Dendritic cell treated with granulocyte-macrophage colony-stimulating factor and Interleukin-4, amounts not matched to agents 40 ng/mL and 50 ng/mL, for 4 days (primary cell): ENCODE data around the gene KCTD14.
A peak's percentile ranks its signal among the peaks of the same experiment; 100 is the strongest.
"Not testable (repeated sequence)": the region's sequence is repeated elsewhere in the genome, so short reads cannot be mapped to it uniquely, and the experiment has no call there.

Source experiments
- H3K27ac Mint-ChIP-seq: one replicate; pipeline ENCODE4 v1.8.0; 2022; ENCODE audit warnings: mild to moderate bottlenecking, mixed read lengths
- H3K27me3 Mint-ChIP-seq: one replicate; pipeline ENCODE4 v1.8.0; 2022; ENCODE audit warnings: mild to moderate bottlenecking, mixed read lengths
- H3K36me3 Mint-ChIP-seq: one replicate; pipeline ENCODE4 v1.8.0; 2022; ENCODE audit warnings: low read depth, mixed read lengths
- H3K4me1 Mint-ChIP-seq: one replicate; pipeline ENCODE4 v1.8.0; 2022; ENCODE audit warnings: low read depth, mixed read lengths
- H3K4me3 Mint-ChIP-seq: one replicate; pipeline ENCODE4 v1.8.0; 2022; ENCODE audit warnings: mild to moderate bottlenecking, moderate library complexity, mixed read lengths
- H3K9me3 Mint-ChIP-seq: one replicate; pipeline ENCODE4 v1.8.0; 2022; ENCODE audit warnings: mixed read lengths
- intact Hi-C: fragments of 100-400 bp; cut with micrococcal nuclease; formaldehyde crosslinking; loops from one replicate; pipeline ENCODE4 v1.15.0; 2022

Gene KCTD14

DNA sequence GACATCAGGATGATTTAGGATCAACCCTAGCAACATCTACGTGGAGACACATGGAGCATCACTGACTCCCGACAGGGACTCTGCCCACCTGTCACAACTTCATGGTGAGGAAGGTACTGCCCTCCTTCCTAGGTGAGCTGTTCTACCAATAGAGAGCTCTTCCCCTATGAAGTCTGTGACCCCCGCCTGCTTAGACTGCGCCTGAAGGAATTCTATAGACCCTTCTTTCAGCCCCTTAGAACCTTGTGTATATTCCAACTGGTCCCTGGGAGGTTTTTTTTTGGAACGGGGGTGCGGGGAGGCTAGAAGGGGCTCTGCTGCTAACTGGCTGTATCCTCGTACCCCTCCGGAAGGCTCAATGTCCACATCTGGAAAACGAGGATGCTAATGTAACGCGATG is 29.2 kb downstream of the KCTD14 start:
- intact Hi-C loops = loop anchor here (2.0 to 10.0 kb wide), 2 partner anchors 173 to 359 kb away; partner anchors contain the start of genes AAMDC, CLNS1A and RSF1
- H3K27ac Mint-ChIP-seq = peak overlapping the region; percentile 87
- peaks cover 29% of the 10 kb centered on the region for H3K4me1 Mint-ChIP-seq
- no peaks in the 10 kb centered on the region for H3K27me3 Mint-ChIP-seq
- H3K36me3 Mint-ChIP-seq = peaks cover 22% of the 10 kb centered on the region
- H3K4me3 Mint-ChIP-seq = peak overlapping the region; percentile 79
- no peaks in the 10 kb centered on the region for H3K9me3 Mint-ChIP-seq

- no peak overlapping the region for H3K27ac Mint-ChIP-seq
- H3K27me3 Mint-ChIP-seq = no peaks in the 10 kb centered on the region
- no peak overlapping the region for H3K4me3 Mint-ChIP-seq
- peaks cover 29% of the 10 kb centered on the region for H3K4me1 Mint-ChIP-seq
- H3K9me3 Mint-ChIP-seq = no peaks in the 10 kb centered on the region
- peaks cover 51% of the 10 kb centered on the region for H3K36me3 Mint-ChIP-seq
- intact Hi-C loops = loop anchor here (10.0 kb wide), 1 partner anchor 356 kb away; the partner anchor contains the start of gene CLNS1A
Measured at GRCh38 chr11:77990981-77991380, 32.1 kb downstream of the KCTD14 start.

DNA sequence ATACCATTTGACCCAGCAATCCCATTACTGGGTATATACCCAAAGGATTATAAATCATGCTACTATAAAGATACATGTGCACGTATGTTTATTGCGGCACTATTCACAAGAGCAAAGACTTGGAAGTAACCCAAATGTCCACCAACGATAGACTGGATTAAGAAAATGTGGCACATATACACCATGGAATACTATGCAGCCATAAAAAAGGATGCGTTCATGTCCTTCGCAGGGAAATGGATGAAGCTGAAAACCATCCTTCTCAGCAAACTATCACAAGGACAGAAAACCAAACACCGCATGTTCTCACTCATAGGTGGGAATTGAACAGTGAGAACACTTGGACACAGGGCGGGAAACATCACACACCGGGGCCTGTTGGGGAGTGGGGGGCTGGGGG is 36.6 kb downstream of the KCTD14 start:
- H3K4me3 Mint-ChIP-seq, H3K4me1 Mint-ChIP-seq, H3K27me3 Mint-ChIP-seq, H3K9me3 Mint-ChIP-seq, intact Hi-C loops, H3K27ac Mint-ChIP-seq: not testable (repeated sequence)
- H3K36me3 Mint-ChIP-seq = peaks cover 90% of the 10 kb centered on the region

- no peak overlapping the region for H3K4me3 Mint-ChIP-seq
- H3K36me3 Mint-ChIP-seq = peaks cover 80% of the 10 kb centered on the region
- no peaks in the 10 kb centered on the region for H3K9me3 Mint-ChIP-seq
- H3K27me3 Mint-ChIP-seq = no peaks in the 10 kb centered on the region
- no peaks in the 10 kb centered on the region for H3K4me1 Mint-ChIP-seq
- intact Hi-C loops = no loop called here
- no peak overlapping the region for H3K27ac Mint-ChIP-seq
Measured at GRCh38 chr11:77981346-77981947, 41.6 kb downstream of the KCTD14 start.

- Mint-ChIP-seq H3K4me3 (no peak overlapping the region), H3K27ac (no peak overlapping the region), H3K36me3 (peaks cover 50% of the 10 kb centered on the region), H3K9me3 (no peaks in the 10 kb centered on the region), H3K27me3 (no peaks in the 10 kb centered on the region), H3K4me1 (peaks cover 4% of the 10 kb centered on the region)
- intact Hi-C loops = no loop called here
Measured at GRCh38 chr11:77968337-77968736, 54.7 kb downstream of the KCTD14 start.

DNA sequence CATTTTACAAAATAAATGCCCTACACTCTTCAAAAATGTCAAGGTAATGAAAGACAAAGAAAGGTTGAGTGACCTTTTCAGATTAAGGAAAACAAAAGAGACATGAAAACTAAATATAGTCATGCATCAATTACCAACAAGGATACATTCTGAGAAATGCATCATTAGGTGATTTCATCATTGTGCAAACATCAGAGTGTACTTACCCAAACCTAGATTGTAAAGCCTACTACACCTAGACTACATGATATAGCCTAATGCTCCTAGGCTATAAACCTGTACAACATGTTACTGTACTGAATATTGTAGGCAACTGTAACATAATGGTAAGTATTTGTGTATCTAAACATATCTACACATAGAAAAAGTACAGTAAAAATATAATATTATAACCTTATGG is 55.3 kb downstream of the KCTD14 start:
- H3K27ac Mint-ChIP-seq = no peak overlapping the region
- no peaks in the 10 kb centered on the region for H3K9me3 Mint-ChIP-seq
- peaks cover 4% of the 10 kb centered on the region for H3K4me1 Mint-ChIP-seq
- H3K36me3 Mint-ChIP-seq = peaks cover 50% of the 10 kb centered on the region
- H3K4me3 Mint-ChIP-seq = no peak overlapping the region
- intact Hi-C loops = no loop called here
- H3K27me3 Mint-ChIP-seq = no peaks in the 10 kb centered on the region

DNA sequence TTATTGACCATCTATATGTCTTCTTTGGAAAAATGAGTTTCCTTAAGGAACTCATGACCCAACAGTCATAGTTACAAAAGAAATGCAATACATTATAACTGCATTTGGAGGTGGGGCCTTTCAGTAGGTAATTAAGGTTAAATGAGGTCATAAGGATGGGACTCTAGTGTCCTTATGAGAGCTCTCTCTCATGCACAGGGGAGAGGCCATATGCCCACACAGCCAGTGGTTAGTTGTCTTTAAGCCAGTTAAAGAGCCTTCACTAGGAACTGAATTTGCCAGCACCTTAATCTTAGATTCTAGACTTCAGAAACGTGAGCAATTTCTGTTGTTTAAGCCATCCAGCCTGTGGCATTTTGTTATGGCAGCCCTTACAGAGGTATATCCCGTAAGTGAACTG is 56.0 kb downstream of the KCTD14 start:
- H3K4me3 Mint-ChIP-seq = no peak overlapping the region
- H3K27me3 Mint-ChIP-seq = no peaks in the 10 kb centered on the region
- H3K9me3 Mint-ChIP-seq = no peaks in the 10 kb centered on the region
- H3K27ac Mint-ChIP-seq = no peak overlapping the region
- intact Hi-C loops = no loop called here
- H3K36me3 Mint-ChIP-seq = peaks cover 47% of the 10 kb centered on the region
- peaks cover 4% of the 10 kb centered on the region for H3K4me1 Mint-ChIP-seq

GRCh38 chr11:77966338-77966737 is 56.7 kb downstream of the KCTD14 start:
- Mint-ChIP-seq H3K36me3 (peaks cover 39% of the 10 kb centered on the region), H3K27ac (no peak overlapping the region), H3K9me3 (no peaks in the 10 kb centered on the region), H3K4me3 (no peak overlapping the region), H3K27me3 (no peaks in the 10 kb centered on the region), H3K4me1 (peaks cover 4% of the 10 kb centered on the region)
- intact Hi-C loops = no loop called here
